IMR-90 (cell line): ENCODE data around the gene NRSN1. TPM values are rescaled to one million over a fixed set of nuclear protein-coding genes. Genes with fewer than 3 reads are reported as not detected.

Source experiments
- ATAC-seq: fragments of 200-7000 bp; cut with Tn5 transposase; 2 replicates; pipeline ENCODE4 v1.9.1; 2020; ENCODE audit warnings: low read depth, mild to moderate bottlenecking, moderate library complexity
- BruUV-seq: library from RNA; stranded (reverse); fragments of 400-500 nt; replicated peaks from 2 replicates; lab custom pipeline; 2021; lab: Mats Ljungman, UMichigan
- CTCF ChIA-PET: fragments of 300-600 bp; formaldehyde crosslinking; extraction: SDS; loops from one replicate; lab custom pipeline; 2021; ENCODE audit warnings: antibody characterized with exemption; lab: Yijun Ruan, JAX
- POLR2A ChIA-PET: fragments of 300-600 bp; sonication (Branson Sonifier 250); formaldehyde crosslinking; loops from one replicate; lab custom pipeline; 2022; ENCODE audit warnings: antibody characterized with exemption; ENCODE audit not compliant: unreplicated experiment; lab: Charles Lee
- DNase-seq: peaks from one replicate; pipeline ENCODE4 v3.0.0; 2013
- H2AFZ ChIP-seq: replicated peaks from 2 replicates; pipeline ENCODE3; 2013; ENCODE audit warnings: low read length, mild to moderate bottlenecking; ENCODE audit not compliant: poor library complexity
- H2AK5ac ChIP-seq: 2 replicates; pipeline ENCODE4 v1.6.1; 2013; ENCODE audit warnings: low read depth, low read length, inconsistent platforms
- H2AK9ac ChIP-seq: replicated peaks from 2 replicates; pipeline ENCODE3; 2013; ENCODE audit warnings: mild to moderate bottlenecking, low read depth, low read length, moderate library complexity; ENCODE audit not compliant: poor library complexity
- H2BK120ac ChIP-seq: 2 replicates; pipeline ENCODE4 v1.6.1; 2013; ENCODE audit warnings: low read depth, low read length, inconsistent platforms
- H2BK15ac ChIP-seq: 3 replicates; pipeline ENCODE4 v1.6.1; 2013; ENCODE audit warnings: low read depth, low read length, inconsistent platforms
- H2BK20ac ChIP-seq: 2 replicates; pipeline ENCODE4 v1.6.1; 2013; ENCODE audit warnings: low read depth, mild to moderate bottlenecking, inconsistent platforms, low read length, moderate library complexity
- H2BK5ac ChIP-seq: 2 replicates; pipeline ENCODE4 v1.6.1; 2013; ENCODE audit warnings: mild to moderate bottlenecking, low read depth, low read length, inconsistent platforms; ENCODE audit not compliant: poor library complexity, severe bottlenecking
- H3K14ac ChIP-seq: replicated peaks from 2 replicates; pipeline ENCODE4 v1.6.1; 2013; ENCODE audit warnings: low read depth, low read length, inconsistent platforms
- H3K18ac ChIP-seq: 2 replicates; pipeline ENCODE4 v1.6.1; 2013; ENCODE audit warnings: low read depth, low read length, control low read depth
- H3K23ac ChIP-seq: 2 replicates; pipeline ENCODE4 v1.6.1; 2013; ENCODE audit warnings: low read depth, low read length, inconsistent platforms
- H3K27ac ChIP-seq: 2 replicates; pipeline ENCODE4 v1.5.1; 2013; ENCODE audit warnings: mild to moderate bottlenecking, control low read depth, low read length; ENCODE audit not compliant: insufficient read depth
- H3K27me3 ChIP-seq: 2 replicates; pipeline ENCODE4 v1.6.1; 2013; ENCODE audit warnings: low read length; ENCODE audit not compliant: control insufficient read depth, insufficient read depth
- H3K36me3 ChIP-seq: 2 replicates; pipeline ENCODE4 v1.6.1; 2013; ENCODE audit warnings: low read length, mixed read lengths; ENCODE audit not compliant: control insufficient read depth, insufficient read depth
- H3K4ac ChIP-seq: 2 replicates; pipeline ENCODE4 v1.6.1; 2013; ENCODE audit warnings: low read depth, low read length, inconsistent platforms
- H3K4me1 ChIP-seq: 2 replicates; pipeline ENCODE4 v1.6.1; 2013; ENCODE audit warnings: low read length, mixed read lengths; ENCODE audit not compliant: control insufficient read depth, insufficient read depth
- H3K4me2 ChIP-seq: 2 replicates; pipeline ENCODE4 v1.6.1; 2013; ENCODE audit warnings: low read depth, mild to moderate bottlenecking, control low read depth, low read length, moderate library complexity
- H3K4me3 ChIP-seq: 2 replicates; pipeline ENCODE4 v1.5.1; 2013; ENCODE audit warnings: low read depth, mild to moderate bottlenecking, control low read depth, low read length, moderate library complexity; ENCODE audit not compliant: insufficient read depth
- H3K56ac ChIP-seq: 2 replicates; pipeline ENCODE4 v1.6.1; 2013; ENCODE audit warnings: low read length, inconsistent platforms; ENCODE audit not compliant: insufficient read depth; ENCODE audit errors: extremely low read depth
- H3K79me1 ChIP-seq, 2 experiments: 2 replicates each; pipeline ENCODE4 v1.6.1; 2013; ENCODE audit warnings: low read length in 2 of 2, inconsistent platforms in 1 of 2, low read depth in 1 of 2
- H3K9ac ChIP-seq: 2 replicates; pipeline ENCODE4 v1.6.1; 2013; ENCODE audit warnings: low read depth, low read length, control low read depth
- H3K9me1 ChIP-seq: 2 replicates; pipeline ENCODE4 v1.6.1; 2013; ENCODE audit warnings: low read length, inconsistent platforms; ENCODE audit not compliant: insufficient read depth
- H3K9me3 ChIP-seq: 2 replicates; pipeline ENCODE4 v1.6.1; 2013; ENCODE audit warnings: low read length; ENCODE audit not compliant: control insufficient read depth, insufficient read depth
- H4K20me1 ChIP-seq: 2 replicates; pipeline ENCODE4 v1.6.1; 2013; ENCODE audit warnings: low read length, inconsistent platforms; ENCODE audit not compliant: insufficient read depth
- H4K5ac ChIP-seq: 2 replicates; pipeline ENCODE4 v1.6.1; 2013; ENCODE audit warnings: mild to moderate bottlenecking, low read depth, low read length, control low read depth
- H4K8ac ChIP-seq, 2 experiments: 2 replicates each; pipeline ENCODE4 v1.6.1; 2013; ENCODE audit warnings: low read depth in 2 of 2, low read length in 2 of 2, control low read depth in 1 of 2, inconsistent platforms in 1 of 2
- H4K91ac ChIP-seq: 2 replicates; pipeline ENCODE4 v1.6.1; 2013; ENCODE audit warnings: low read depth, low read length, inconsistent platforms; ENCODE audit not compliant: insufficient read depth
- BHLHE40 ChIP-seq: fragments of 150-350 bp; IDR thresholded peaks from 2 replicates; pipeline ENCODE4 v1.6.1; 2016; ENCODE audit warnings: mild to moderate bottlenecking, low read depth, low read length
- CEBPB ChIP-seq: IDR thresholded peaks from 2 replicates; pipeline ENCODE4 v1.6.1; 2012; ENCODE audit warnings: low read depth, low read length, improper control_type of control experiment
- CHD1 ChIP-seq: IDR thresholded peaks from 2 replicates; pipeline ENCODE4 v1.6.1; 2012; ENCODE audit warnings: low read depth, low read length, improper control_type of control experiment
- CTCF ChIP-seq: conservative IDR thresholded peaks from 2 replicates; pipeline ENCODE4 v1.5.1; 2012; ENCODE audit warnings: mild to moderate bottlenecking, low read depth, low read length, improper control_type of control experiment
- ELK1 ChIP-seq: fragments of 150-350 bp; IDR thresholded peaks from 2 replicates; pipeline ENCODE4 v1.6.1; 2016; ENCODE audit warnings: low read depth, mild to moderate bottlenecking, low read length, moderate library complexity, borderline replicate concordance
- FOS ChIP-seq: fragments of 150-350 bp; IDR thresholded peaks from 2 replicates; pipeline ENCODE4 v1.6.1; 2016; ENCODE audit warnings: low read depth, low read length
- MAFK ChIP-seq: IDR thresholded peaks from 2 replicates; pipeline ENCODE4 v1.6.1; 2012; ENCODE audit warnings: low read depth, low read length, improper control_type of control experiment
- MAZ ChIP-seq: IDR thresholded peaks from 2 replicates; pipeline ENCODE4 v1.6.1; 2012; ENCODE audit warnings: low read depth, mild to moderate bottlenecking, low read length, improper control_type of control experiment, moderate library complexity, borderline replicate concordance
- MXI1 ChIP-seq: IDR thresholded peaks from 2 replicates; pipeline ENCODE4 v1.6.1; 2012; ENCODE audit warnings: low read depth, mild to moderate bottlenecking, low read length, moderate library complexity, borderline replicate concordance
- NFE2L2 ChIP-seq: fragments of 150-350 bp; IDR thresholded peaks from 2 replicates; pipeline ENCODE4 v1.6.1; 2016; ENCODE audit warnings: low read depth, mild to moderate bottlenecking, low read length
- POLR2A ChIP-seq: IDR thresholded peaks from 2 replicates; pipeline ENCODE4 v1.6.1; 2012; ENCODE audit warnings: mild to moderate bottlenecking, low read depth, low read length
- RAD21 ChIP-seq: IDR thresholded peaks from 2 replicates; pipeline ENCODE4 v1.6.1; 2012; ENCODE audit warnings: low read length, improper control_type of control experiment
- RCOR1 ChIP-seq: IDR thresholded peaks from 2 replicates; pipeline ENCODE4 v1.6.1; 2012; ENCODE audit warnings: mild to moderate bottlenecking, low read length, improper control_type of control experiment; ENCODE audit not compliant: insufficient replicate concordance
- RFX5 ChIP-seq: IDR thresholded peaks from 2 replicates; pipeline ENCODE4 v1.8.0; 2012; ENCODE audit warnings: low read depth, mild to moderate bottlenecking, low read length, moderate library complexity
- SMC3 ChIP-seq: fragments of 150-350 bp; IDR thresholded peaks from 2 replicates; pipeline ENCODE4 v1.6.1; 2016; ENCODE audit warnings: low read depth, mild to moderate bottlenecking, antibody characterized with exemption, low read length, moderate library complexity
- USF2 ChIP-seq: fragments of 150-350 bp; IDR thresholded peaks from 2 replicates; pipeline ENCODE4 v1.6.1; 2017; ENCODE audit warnings: mild to moderate bottlenecking, antibody characterized with exemption, low read length, low read depth
- WGBS, 2 experiments: methylation state at CpG; one replicate each; pipeline versions ENCODE4 v1.1.5 to v1.1.7; 2013; ENCODE audit warnings: missing lambda C conversion rate in 2 of 2; ENCODE audit not compliant: insufficient read length in 1 of 2; ENCODE audit errors: extremely low coverage in 2 of 2; 5-methylcytosine and 5-hydroxymethylcytosine counted together
- dilution Hi-C: fragments of 300-500 bp; cut with HindIII; formaldehyde crosslinking; loops from one replicate; pipeline ENCODE4 v1.14.3; 2018; ENCODE audit warnings: low sequenced_read_pairs; ENCODE audit not compliant: unreplicated experiment
- in situ Hi-C: fragments of 300-500 bp; cut with MboI; formaldehyde crosslinking; loops from 3 replicates; pipeline ENCODE4 v1.14.3; 2019; ENCODE audit warnings: low sequenced_read_pairs, inconsistent platforms, mixed read lengths
- intact Hi-C: fragments of 100-400 bp; cut with micrococcal nuclease; formaldehyde crosslinking; loops from 2 replicates; pipeline ENCODE4 v1.10.0; 2022
- polyA plus RNA-seq, 3 experiments: library from polyadenylated mRNA; depleted of rRNA; stranded (reverse); fragments of >200 nt; gene quantifications; 2 replicates each; pipeline ENCODE4 v1.2.3, GENCODE V29; 2012; ENCODE audit warnings: low replicate concordance in 1 of 3
- total RNA-seq: library from RNA; depleted of rRNA; stranded (reverse); fragments of >200 nt; gene quantifications from 2 replicates; pipeline ENCODE4 v1.2.3, GENCODE V29; 2012

Gene NRSN1
- total and polyA plus RNA-seq, 2 of the 4 experiments (the other 2 are of a cell fraction) = not detected

- H2AK9ac ChIP-seq = no peak overlapping the region
- ATAC-seq (no peak), DNase-seq (no peak)
- no peak overlapping the region for H4K8ac ChIP-seq
- ChIA-PET POLR2A (no interaction called here), CTCF (no interaction called here)
- H3K4me3 ChIP-seq = no peak overlapping the region
- H2BK5ac ChIP-seq = no peak overlapping the region
- H2BK15ac ChIP-seq = no peak overlapping the region
- H3K4me1 ChIP-seq = no peaks in the 10 kb centered on the region
- H3K36me3 ChIP-seq = no peaks in the 10 kb centered on the region
- H3K4me2 ChIP-seq = no peak overlapping the region
- H4K5ac ChIP-seq = no peak overlapping the region
- H4K20me1 ChIP-seq = no peaks in the 10 kb centered on the region
- H2BK120ac ChIP-seq = no peak overlapping the region
- in situ Hi-C loops (no loop called here), intact Hi-C loops (no loop called here), dilution Hi-C loops (no loop called here)
- H3K56ac ChIP-seq = no peak overlapping the region
- H3K9me3 ChIP-seq = peaks cover 4% of the 10 kb centered on the region
- H2AK5ac ChIP-seq = no peak overlapping the region
- WGBS, 2 experiments = no CpG with 5 or more reads among the region's 2 CpGs
- no peak overlapping the region for H2BK20ac ChIP-seq
- TF ChIP-seq ELK1 (no peak), RFX5 (no peak), NFE2L2 (no peak), CTCF (no peak), CEBPB (no peak), RAD21 (no peak), BHLHE40 (no peak), CHD1 (no peak), MXI1 (no peak), FOS (no peak), MAZ (no peak), POLR2A (no peak), USF2 (no peak), RCOR1 (no peak), SMC3 (no peak), MAFK (no peak)
- no peaks in the 10 kb centered on the region for H3K9me1 ChIP-seq
- H3K27me3 ChIP-seq = no peaks in the 10 kb centered on the region
- H3K14ac ChIP-seq = no peak overlapping the region
- H3K79me1 ChIP-seq = no peaks in the 10 kb centered on the region
- no peak overlapping the region for H3K27ac ChIP-seq
- H3K23ac ChIP-seq = no peak overlapping the region
- H3K4ac ChIP-seq = no peak overlapping the region
- no peak overlapping the region for H3K18ac ChIP-seq
- H3K9ac ChIP-seq = no peak overlapping the region
- H2AFZ ChIP-seq = no peak overlapping the region
- H4K91ac ChIP-seq = no peak overlapping the region
- BruUV-seq = no TSS peak
Measured at GRCh38 chr6:24089736-24090135, 36.3 kb upstream of the NRSN1 start.
